HEK293 (cell line): ENCODE measurements around the gene FOXB2.

ENCODE experiments used
- CTCF ChIP-seq: fragments of 450-650 bp; formaldehyde crosslinking; IDR thresholded peaks from 2 replicates; pipeline ENCODE4 v1.5.1; 2016; ENCODE audit warnings: missing biosample characterization, missing genetic modification characterization
- ZNF350 ChIP-seq: fragments of 450-650 bp; formaldehyde crosslinking; IDR thresholded peaks from 2 replicates; pipeline ENCODE4 v1.5.0; 2017; ENCODE audit warnings: missing biosample characterization, mild to moderate bottlenecking, missing genetic modification characterization

- TF ChIP-seq ZNF350 (tag by site-specific recombination): no peak
- no peak for TF ChIP-seq CTCF (tag by site-specific recombination)
Measured at GRCh38 chr9:77014597-77015263, 4.7 kb upstream of the FOXB2 start.
